Measurements from ENCODE around the gene NUDT10. TPM values are rescaled to one million over a fixed set of nuclear protein-coding genes. Genes with fewer than 3 reads are reported as not detected.
A peak's percentile ranks its signal among the peaks of the same experiment; 100 is the strongest.
"Not testable (repeated sequence)": the region's sequence is repeated elsewhere in the genome, so short reads cannot be mapped to it uniquely, and the experiment has no call there.

The NUDT10 gene
- total RNA-seq, result under 1 TPM; 0.41 to 0.79 TPM

DNA sequence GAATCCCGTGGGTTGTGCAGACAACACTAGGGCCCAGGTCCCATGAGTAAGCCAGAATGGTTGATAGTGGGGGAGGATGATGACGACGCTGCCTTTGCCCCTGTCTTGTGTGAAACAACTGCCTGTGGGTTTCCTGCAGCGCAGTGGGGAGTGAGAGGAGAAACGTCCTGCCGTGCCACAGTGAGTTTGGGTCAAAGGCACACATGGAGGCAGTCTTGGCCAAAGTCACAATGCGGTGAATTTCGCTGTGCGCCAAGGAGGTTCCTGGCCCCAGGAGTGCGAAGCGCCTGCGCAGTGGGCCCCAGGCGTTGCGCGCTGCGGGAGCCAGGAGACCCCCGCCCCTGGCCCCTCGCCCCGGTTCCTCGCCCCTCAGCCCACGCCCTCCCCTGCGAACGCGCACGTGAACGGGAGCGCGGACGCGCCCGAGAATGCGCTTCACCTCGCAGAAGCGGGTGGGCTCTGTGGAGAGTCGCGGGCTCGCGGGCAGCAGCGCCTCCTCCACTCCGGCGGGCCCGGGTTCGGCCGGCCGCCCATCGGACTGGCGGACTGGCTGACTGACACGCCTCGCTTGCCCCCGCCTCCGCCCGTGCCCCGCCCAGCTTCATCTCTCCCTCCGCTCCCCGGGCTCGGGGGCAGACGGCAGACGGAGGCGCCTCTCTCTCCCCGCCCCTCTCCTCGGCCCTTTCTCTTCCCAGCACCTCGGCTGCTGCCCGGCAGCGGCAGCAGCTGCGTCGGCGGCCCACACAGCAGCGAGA, at the start of gene NUDT10:
Gene NUDT10, plus strand, starts transcription at position 635 of the 755 bp plus-strand sequence. CDS start 144 bp downstream, outside the sequence.
- no peaks in the 10 kb centered on the region for H3K27me3 ChIP-seq
- TF ChIP-seq, protein P1, sequence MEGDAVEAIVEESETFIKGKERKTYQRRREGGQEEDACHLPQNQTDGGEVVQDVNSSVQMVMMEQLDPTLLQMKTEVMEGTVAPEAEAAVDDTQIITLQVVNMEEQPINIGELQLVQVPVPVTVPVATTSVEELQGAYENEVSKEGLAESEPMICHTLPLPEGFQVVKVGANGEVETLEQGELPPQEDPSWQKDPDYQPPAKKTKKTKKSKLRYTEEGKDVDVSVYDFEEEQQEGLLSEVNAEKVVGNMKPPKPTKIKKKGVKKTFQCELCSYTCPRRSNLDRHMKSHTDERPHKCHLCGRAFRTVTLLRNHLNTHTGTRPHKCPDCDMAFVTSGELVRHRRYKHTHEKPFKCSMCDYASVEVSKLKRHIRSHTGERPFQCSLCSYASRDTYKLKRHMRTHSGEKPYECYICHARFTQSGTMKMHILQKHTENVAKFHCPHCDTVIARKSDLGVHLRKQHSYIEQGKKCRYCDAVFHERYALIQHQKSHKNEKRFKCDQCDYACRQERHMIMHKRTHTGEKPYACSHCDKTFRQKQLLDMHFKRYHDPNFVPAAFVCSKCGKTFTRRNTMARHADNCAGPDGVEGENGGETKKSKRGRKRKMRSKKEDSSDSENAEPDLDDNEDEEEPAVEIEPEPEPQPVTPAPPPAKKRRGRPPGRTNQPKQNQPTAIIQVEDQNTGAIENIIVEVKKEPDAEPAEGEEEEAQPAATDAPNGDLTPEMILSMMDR (IDR thresholded peaks at IDR 0.05), result no peak
- H3K27ac ChIP-seq, result no peak within 1 kb of the TSS
- H3K36me3 ChIP-seq, result no peaks in the 10 kb centered on the region
- H3K4me1 ChIP-seq, result no peaks in the 10 kb centered on the region
- H3K9me3 ChIP-seq, result no peaks in the 10 kb centered on the region
- peak within 1 kb of the TSS; percentile 28 to 47 for H3K4me3 ChIP-seq
- DNase-seq (ENCODE audit: low spot score), result no peak

DNA sequence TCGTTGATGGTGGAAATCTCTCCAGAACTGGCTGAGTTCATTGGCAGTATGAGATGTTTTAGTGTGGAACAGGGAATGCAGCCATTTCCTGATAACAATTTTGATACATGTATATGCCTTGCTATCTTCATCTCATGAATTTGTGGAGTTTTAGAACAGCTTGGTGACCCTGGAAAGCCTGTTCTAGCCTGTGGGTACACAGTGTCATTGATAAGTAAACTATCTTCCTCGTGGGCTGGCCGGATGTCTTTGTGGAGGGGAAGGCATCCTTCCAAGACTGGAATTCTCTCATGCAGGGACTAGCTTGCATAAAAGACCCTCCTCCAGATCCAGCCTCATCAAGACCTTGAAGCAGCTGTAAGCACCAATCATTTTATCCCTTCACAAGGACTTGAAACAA, 40.2 kb upstream of the NUDT10 start:
- DNase-seq (ENCODE audit: low spot score), result no peak
- H3K27me3 ChIP-seq, result no peaks in the 10 kb centered on the region
- no peak overlapping the region for H3K27ac ChIP-seq
- TF ChIP-seq, protein P1 (IDR thresholded peaks at IDR 0.05), result no peak
- no peaks in the 10 kb centered on the region for H3K36me3 ChIP-seq
- H3K9me3 ChIP-seq, result no peaks in the 10 kb centered on the region
- H3K4me1 ChIP-seq, result no peaks in the 10 kb centered on the region
- H3K4me3 ChIP-seq, result no peak overlapping the region

DNA sequence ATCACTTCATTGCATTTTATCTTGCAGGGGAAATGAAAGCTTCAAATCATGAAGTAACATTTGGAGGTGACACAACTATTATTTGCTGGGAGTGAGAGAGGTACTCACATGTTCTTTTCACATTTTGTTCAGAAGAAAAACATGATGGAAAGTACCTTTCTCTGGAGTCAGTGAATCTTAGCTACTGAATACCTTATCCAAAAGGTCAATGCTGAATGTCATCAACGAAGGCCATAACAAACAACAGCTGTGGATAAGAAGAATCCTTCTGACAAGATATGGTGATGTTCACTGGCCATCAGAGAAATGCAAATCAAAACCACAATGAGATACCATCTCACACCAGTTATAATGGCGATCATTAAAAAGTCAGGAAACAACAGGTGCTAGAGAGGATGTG, 36.5 kb upstream of the NUDT10 start:
- no peaks in the 10 kb centered on the region for H3K27me3 ChIP-seq
- DNase-seq (ENCODE audit: low spot score), result no peak
- no peak overlapping the region for H3K27ac ChIP-seq
- H3K4me3 ChIP-seq, result no peak overlapping the region
- H3K9me3 ChIP-seq, result no peaks in the 10 kb centered on the region
- H3K36me3 ChIP-seq, result no peaks in the 10 kb centered on the region
- TF ChIP-seq, protein P1 (IDR thresholded peaks at IDR 0.05), result no peak
- no peaks in the 10 kb centered on the region for H3K4me1 ChIP-seq

DNA sequence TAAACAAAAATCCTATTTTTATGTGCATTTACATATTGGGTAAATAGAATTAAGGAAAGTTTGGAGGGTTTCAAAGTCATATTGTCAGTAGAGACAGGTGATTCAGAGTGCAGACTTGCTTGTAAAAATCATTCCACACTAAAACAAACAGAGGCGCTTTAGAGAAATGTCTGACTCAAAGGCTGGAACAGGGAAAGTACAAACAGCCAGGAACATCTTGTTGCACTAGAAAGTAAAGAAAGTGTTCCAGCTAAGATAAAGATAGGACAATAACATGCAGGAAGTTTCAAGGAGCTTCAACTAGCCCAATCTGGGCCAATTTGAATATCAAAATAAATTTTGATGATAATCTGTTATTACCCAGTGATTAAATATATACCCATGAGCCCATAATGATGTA, 16.4 kb upstream of the NUDT10 start:
- Histone ChIP-seq H3K27ac (no peak overlapping the region), H3K9me3 (no peaks in the 10 kb centered on the region), H3K36me3 (no peaks in the 10 kb centered on the region), H3K4me3 (no peak overlapping the region), H3K27me3 (peaks cover 0 to 3% of the 10 kb centered on the region in 2 donors), H3K4me1 (no peaks in the 10 kb centered on the region)
- DNase-seq (ENCODE audit: low spot score), result no peak
- TF ChIP-seq, protein P1 (IDR thresholded peaks at IDR 0.05), result no peak

DNA sequence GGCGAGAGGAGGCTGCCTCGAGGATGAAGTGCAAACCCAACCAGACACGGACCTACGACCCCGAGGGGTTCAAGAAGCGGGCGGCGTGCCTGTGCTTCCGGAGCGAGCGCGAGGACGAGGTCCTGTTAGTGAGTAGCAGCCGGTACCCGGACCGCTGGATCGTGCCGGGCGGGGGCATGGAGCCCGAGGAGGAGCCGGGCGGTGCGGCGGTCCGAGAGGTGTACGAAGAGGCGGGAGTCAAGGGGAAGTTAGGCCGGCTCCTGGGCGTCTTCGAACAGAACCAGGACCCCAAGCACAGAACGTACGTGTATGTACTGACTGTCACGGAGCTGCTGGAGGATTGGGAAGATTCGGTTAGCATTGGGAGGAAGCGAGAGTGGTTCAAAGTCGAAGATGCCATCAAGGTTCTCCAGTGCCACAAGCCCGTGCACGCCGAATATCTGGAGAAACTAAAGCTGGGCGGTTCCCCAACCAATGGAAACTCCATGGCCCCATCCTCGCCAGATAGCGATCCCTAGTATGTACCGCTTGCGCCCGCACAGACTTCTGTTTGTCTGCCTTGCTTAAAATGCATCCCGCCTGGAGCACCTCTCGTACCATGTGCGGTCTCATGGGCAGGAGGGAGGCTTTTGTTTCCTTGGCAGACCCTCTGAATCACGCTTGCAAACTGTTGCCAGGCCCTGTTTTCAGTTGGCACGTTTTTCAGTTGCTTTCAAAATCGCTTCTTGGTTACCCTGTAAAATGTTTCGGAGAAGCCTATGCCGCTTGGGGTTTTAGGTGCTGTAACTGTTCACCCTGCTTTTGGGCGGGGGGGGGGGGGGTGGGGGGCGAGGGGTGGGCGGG, 542 bp downstream of the NUDT10 start:
- H3K4me1 ChIP-seq; H3K27me3 ChIP-seq; H3K27ac ChIP-seq; DNase-seq (ENCODE audit: low spot score); H3K36me3 ChIP-seq; H3K9me3 ChIP-seq: not testable (repeated sequence)
- peak overlapping the region; percentile 28 to 47 for H3K4me3 ChIP-seq

DNA sequence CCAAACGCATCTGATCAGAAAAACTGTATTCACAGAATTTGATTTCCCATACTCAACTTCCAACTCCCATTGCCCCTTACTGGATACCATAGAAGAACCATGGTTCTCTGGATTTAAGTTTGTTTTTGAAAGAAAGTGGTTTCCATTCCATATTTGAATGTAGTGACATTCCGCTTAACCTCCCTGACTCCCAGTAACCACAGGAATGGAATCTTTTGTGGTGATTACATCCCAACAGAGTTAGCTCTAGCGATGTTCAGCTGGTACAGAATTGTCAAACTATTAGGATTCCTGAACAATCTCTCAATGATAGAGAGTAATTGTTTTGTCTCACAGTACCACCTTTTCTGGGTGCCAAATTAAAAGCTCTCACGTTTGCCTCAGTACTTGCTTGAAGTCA, 1.7 kb downstream of the NUDT10 start:
- H3K27me3 ChIP-seq, result no peaks in the 10 kb centered on the region
- H3K9me3 ChIP-seq, result no peaks in the 10 kb centered on the region
- TF ChIP-seq, protein P1 (IDR thresholded peaks at IDR 0.05), result no peak
- no peaks in the 10 kb centered on the region for H3K36me3 ChIP-seq
- H3K27ac ChIP-seq, result no peak overlapping the region
- H3K4me1 ChIP-seq, result no peaks in the 10 kb centered on the region
- H3K4me3 ChIP-seq, result no peak overlapping the region
- DNase-seq (ENCODE audit: low spot score), result no peak
